SK-N-SH (cell line): Measurements from ENCODE around the gene GPR162. TPM values are rescaled to one million over a fixed set of nuclear protein-coding genes. Genes with fewer than 3 reads are reported as not detected.

Source experiments
- CTCF ChIA-PET: fragments of 300-600, 350-600 bp; formaldehyde crosslinking; extraction: SDS; loops from one replicate; lab custom pipeline; 2021; lab: Yijun Ruan, JAX
- POLR2A ChIA-PET: fragments of 350-600 bp; sonication (Branson Sonifier 250); formaldehyde crosslinking; extraction: SDS; loops from one replicate; lab custom pipeline; 2020; ENCODE audit warnings: antibody characterized with exemption, inconsistent platforms; lab: Yijun Ruan, JAX
- DNase-seq: peaks from one replicate; pipeline ENCODE4 v3.0.0; 2012
- H2AFZ ChIP-seq: fragments of 200-600 bp; sonication (generic); 2 replicates; pipeline ENCODE4 v1.8.1; 2016; ENCODE audit warnings: antibody characterized with exemption, mild to moderate bottlenecking, low read depth
- H3F3A ChIP-seq: fragments of 200-600 bp; sonication (generic); replicated peaks from 2 replicates; pipeline ENCODE3; 2016; ENCODE audit warnings: antibody characterized with exemption, mild to moderate bottlenecking; ENCODE audit not compliant: insufficient read depth
- H3K27ac ChIP-seq, 2 experiments: fragments of 200-500 bp in 1 of 2; fragments of 200-600 bp in 1 of 2; sonication (Bioruptor generic) in 1 of 2; sonication (generic), shearing (Covaris generic) in 1 of 2; 2 replicates each; pipeline versions ENCODE4 v1.5.1 to v1.6.1; 2014 to 2016; ENCODE audit warnings: low read depth in 2 of 2, inconsistent platforms in 1 of 2, low read length in 1 of 2, mild to moderate bottlenecking in 1 of 2, mixed read lengths in 1 of 2
- H3K27me3 ChIP-seq: fragments of 200-600 bp; sonication (generic), shearing (Covaris generic); 2 replicates; pipeline ENCODE4 v1.6.1; 2016; ENCODE audit warnings: mixed run types; ENCODE audit not compliant: insufficient read depth
- H3K36me3 ChIP-seq, 2 experiments: fragments of 200-500 bp in 1 of 2; fragments of 200-600 bp in 1 of 2; sonication (Bioruptor generic) in 1 of 2; sonication (generic) in 1 of 2; replicated peaks in 1 of 2; 2 replicates each; pipeline versions ENCODE3 to v1.5.1; 2014 to 2016; ENCODE audit warnings: low read length in 1 of 2, mild to moderate bottlenecking in 1 of 2; ENCODE audit not compliant: insufficient read depth in 2 of 2, control insufficient read depth in 1 of 2
- H3K4me1 ChIP-seq, 2 experiments: fragments of 200-500 bp in 1 of 2; fragments of 200-600 bp in 1 of 2; sonication (Bioruptor generic) in 1 of 2; sonication (generic), shearing (Covaris generic) in 1 of 2; 2 replicates each; pipeline versions ENCODE4 v1.5.1 to v1.6.1; 2014 to 2016; ENCODE audit warnings: low read depth in 1 of 2, low read length in 1 of 2, mixed run types in 1 of 2; ENCODE audit not compliant: insufficient read depth in 2 of 2, control insufficient read depth in 1 of 2
- H3K4me2 ChIP-seq: fragments of 200-600 bp; sonication (generic), shearing (Covaris generic); 2 replicates; pipeline ENCODE4 v1.6.1; 2017; ENCODE audit warnings: mixed run types
- H3K4me3 ChIP-seq, 2 experiments: fragments of 200-500 bp in 1 of 2; fragments of 200-600 bp in 1 of 2; sonication (Bioruptor generic) in 1 of 2; sonication (generic), shearing (Covaris generic) in 1 of 2; 2 replicates each; pipeline versions ENCODE4 v1.5.1 to v1.8.1; 2014 to 2016; ENCODE audit warnings: low read depth in 2 of 2, inconsistent platforms in 1 of 2, low read length in 1 of 2, mild to moderate bottlenecking in 1 of 2, mixed read lengths in 1 of 2, moderate library complexity in 1 of 2
- H3K79me2 ChIP-seq: fragments of 200-600 bp; sonication (generic); 2 replicates; pipeline ENCODE4 v1.8.1; 2017; ENCODE audit warnings: mild to moderate bottlenecking; ENCODE audit not compliant: insufficient read depth
- H3K9ac ChIP-seq: fragments of 200-600 bp; sonication (generic); 2 replicates; pipeline ENCODE4 v1.6.1; 2017; ENCODE audit warnings: mixed run types
- H3K9me2 ChIP-seq: fragments of 200-600 bp; sonication (generic); 2 replicates; pipeline ENCODE4 v1.6.1; 2017; ENCODE audit warnings: mixed run types
- H3K9me3 ChIP-seq: fragments of 200-600 bp; sonication (generic); 2 replicates; pipeline ENCODE4 v1.6.1; 2017; ENCODE audit warnings: mixed run types, mild to moderate bottlenecking, moderate library complexity
- H4K20me1 ChIP-seq: fragments of 200-600 bp; sonication (generic); 2 replicates; pipeline ENCODE4 v1.6.1; 2017; ENCODE audit warnings: mild to moderate bottlenecking, mixed run types; ENCODE audit not compliant: insufficient read depth
- CHD2 ChIP-seq: fragments of 150-350 bp; IDR thresholded peaks from 2 replicates; pipeline ENCODE4 v1.6.1; 2018; ENCODE audit warnings: low read length; ENCODE audit not compliant: partially characterized antibody
- ELF1 ChIP-seq: IDR thresholded peaks from 2 replicates; pipeline ENCODE4 v1.4.0; 2012
- EP300 ChIP-seq, 2 experiments: IDR thresholded peaks; 2 replicates each; pipeline versions ENCODE4 v1.4.0 to v1.6.1; 2012; ENCODE audit warnings: borderline replicate concordance in 1 of 2, low read depth in 1 of 2, low read length in 1 of 2
- EZH2phosphoT487 ChIP-seq: fragments of 200-600 bp; sonication (generic); IDR thresholded peaks from 2 replicates; pipeline ENCODE4 v1.6.1; 2017; ENCODE audit warnings: low read depth, mixed run types, mild to moderate bottlenecking, antibody characterized with exemption, moderate library complexity, borderline replicate concordance
- FOSL2 ChIP-seq: IDR thresholded peaks from 2 replicates; pipeline ENCODE4 v1.4.0; 2012; ENCODE audit warnings: low read depth, mild to moderate bottlenecking, moderate library complexity, borderline replicate concordance
- FOXM1 ChIP-seq: IDR thresholded peaks from 2 replicates; pipeline ENCODE4 v1.4.0; 2012; ENCODE audit warnings: low read depth, mild to moderate bottlenecking
- GABPA ChIP-seq: IDR thresholded peaks from 2 replicates; pipeline ENCODE4 v1.4.0; 2012; ENCODE audit warnings: low read depth, mild to moderate bottlenecking
- IRF3 ChIP-seq: fragments of 150-350 bp; IDR thresholded peaks from 2 replicates; pipeline ENCODE4 v1.6.1; 2016; ENCODE audit warnings: mild to moderate bottlenecking, low read depth, low read length
- JUND ChIP-seq: IDR thresholded peaks from 2 replicates; pipeline ENCODE4 v1.4.0; 2012
- MEF2A ChIP-seq: IDR thresholded peaks from 2 replicates; pipeline ENCODE4 v1.4.0; 2012; ENCODE audit warnings: low read depth, borderline replicate concordance
- MXI1 ChIP-seq: IDR thresholded peaks from 2 replicates; pipeline ENCODE4 v1.6.1; 2012; ENCODE audit warnings: mild to moderate bottlenecking, low read depth, low read length, improper control_type of control experiment
- NFIC ChIP-seq: IDR thresholded peaks from 2 replicates; pipeline ENCODE4 v1.4.0; 2012; ENCODE audit warnings: borderline replicate concordance
- PBX3 ChIP-seq: IDR thresholded peaks from 2 replicates; pipeline ENCODE4; 2012
- POLR2AphosphoS5 ChIP-seq: IDR thresholded peaks from 2 replicates; pipeline ENCODE4 v1.6.1; 2012; ENCODE audit warnings: low read depth, low read length
- RAD21 ChIP-seq: IDR thresholded peaks from 2 replicates; pipeline ENCODE4 v1.6.1; 2012; ENCODE audit warnings: mild to moderate bottlenecking, low read length
- RFX5 ChIP-seq: IDR thresholded peaks from 2 replicates; pipeline ENCODE4 v1.6.1; 2012; ENCODE audit warnings: mild to moderate bottlenecking, improper control_type of control experiment, low read length
- RXRA ChIP-seq: IDR thresholded peaks from 2 replicates; pipeline ENCODE4 v1.4.0; 2012; ENCODE audit warnings: low read depth, mild to moderate bottlenecking, borderline replicate concordance
- SIN3A ChIP-seq: IDR thresholded peaks from 2 replicates; pipeline ENCODE4 v1.6.1; 2012; ENCODE audit warnings: low read depth, mild to moderate bottlenecking, low read length, moderate library complexity, borderline replicate concordance
- SMC3 ChIP-seq: IDR thresholded peaks from 2 replicates; pipeline ENCODE4 v1.6.1; 2012; ENCODE audit warnings: low read depth, low read length, improper control_type of control experiment
- TCF12 ChIP-seq: IDR thresholded peaks from 2 replicates; pipeline ENCODE4 v1.4.0; 2012
- ZBTB33 ChIP-seq: IDR thresholded peaks from 2 replicates; pipeline ENCODE4 v1.4.0; 2012; ENCODE audit warnings: low read depth, borderline replicate concordance
- WGBS: methylation state at CpG from one replicate; pipeline ENCODE4 v1.1.6; 2017; ENCODE audit warnings: low lambda C conversion rate; 5-methylcytosine and 5-hydroxymethylcytosine counted together
- polyA plus RNA-seq, 3 experiments: library from polyadenylated mRNA; depleted of rRNA; stranded (reverse); fragments of >200 nt; gene quantifications; 2 replicates each; pipeline ENCODE4 v1.2.3, GENCODE V29; 2012
- TF ChIP-seq, protein P1 (sequence below): IDR thresholded peaks from 2 replicates; pipeline ENCODE4 v1.4.0; 2012; ENCODE audit warnings: low read depth

Gene GPR162
- polyA plus RNA-seq, 1 of the 3 experiments (the other 2 are of a cell fraction), result 18.6 TPM

GRCh38 chr12:6845395-6845794, 23.8 kb downstream of the GPR162 start:
- no peak overlapping the region for H2AFZ ChIP-seq
- POLR2A ChIA-PET, result no interaction called here
- no peaks in the 10 kb centered on the region for H3K27me3 ChIP-seq
- H3K79me2 ChIP-seq, result peaks cover 31% of the 10 kb centered on the region
- TF ChIP-seq FOSL2 (no peak), MEF2A (no peak), NFIC (no peak), EZH2phosphoT487 (no peak), PBX3 (no peak), ELF1 (no peak), RFX5 (no peak), SIN3A (no peak), SMC3 (no peak), TCF12 (no peak), JUND (no peak), EP300 (IDR thresholded peaks at IDR 0.05; ENCODE audit: borderline replicate concordance in 1 of 2, low read depth in 1 of 2, low read length in 1 of 2) (no peak), POLR2AphosphoS5 (no peak), MXI1 (no peak), CHD2 (no peak)
- TF ChIP-seq, protein P1, sequence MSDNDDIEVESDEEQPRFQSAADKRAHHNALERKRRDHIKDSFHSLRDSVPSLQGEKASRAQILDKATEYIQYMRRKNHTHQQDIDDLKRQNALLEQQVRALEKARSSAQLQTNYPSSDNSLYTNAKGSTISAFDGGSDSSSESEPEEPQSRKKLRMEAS, result no peak
- CTCF ChIA-PET, result interaction anchor here (1.7 to 19.4 kb wide), 2 partner anchors 15 to 24 kb away, joined by 6 to 225 read pairs; partner anchors contain the start of gene P3H3
- H3K4me1 ChIP-seq, result peaks cover 0 to 1% of the 10 kb centered on the region in 2 experiments; a peak in 1 of 4 replicates
- H3K4me2 ChIP-seq, result no peak overlapping the region
- no peak overlapping the region for H3K4me3 ChIP-seq
- H4K20me1 ChIP-seq, result no peaks in the 10 kb centered on the region
- peaks cover 13% of the 10 kb centered on the region for H3F3A ChIP-seq
- H3K9me2 ChIP-seq, result no peaks in the 10 kb centered on the region
- H3K27ac ChIP-seq, result no peak overlapping the region
- no peaks in the 10 kb centered on the region for H3K9me3 ChIP-seq
- WGBS, result 91% methylated on average over 17 of the region's 17 CpGs
- H3K9ac ChIP-seq, result no peak overlapping the region
- peaks cover 36 to 50% of the 10 kb centered on the region in 2 experiments for H3K36me3 ChIP-seq
- DNase-seq, result no peak

- no peaks in the 10 kb centered on the region for H3K9me2 ChIP-seq
- no peak overlapping the region for H3K4me2 ChIP-seq
- H3F3A ChIP-seq, result peaks cover 19% of the 10 kb centered on the region
- H3K4me3 ChIP-seq, result no peak overlapping the region
- H3K27ac ChIP-seq, result no peak overlapping the region
- no peaks in the 10 kb centered on the region for H3K9me3 ChIP-seq
- no peak for TF ChIP-seq IRF3
- no peak for TF ChIP-seq MEF2A
- TF ChIP-seq NFIC, result no peak
- TF ChIP-seq RAD21, result no peak
- TF ChIP-seq SMC3, result no peak
- no peak for TF ChIP-seq CHD2
- no peak for TF ChIP-seq GABPA
- TF ChIP-seq EP300 (IDR thresholded peaks at IDR 0.05; ENCODE audit: borderline replicate concordance in 1 of 2, low read depth in 1 of 2, low read length in 1 of 2), result no peak
- TF ChIP-seq MXI1, result no peak
- no peak for TF ChIP-seq RXRA
- TF ChIP-seq FOXM1, result no peak
- TF ChIP-seq ZBTB33, result no peak
- H3K27me3 ChIP-seq, result no peaks in the 10 kb centered on the region
- peaks cover 38% of the 10 kb centered on the region for H3K79me2 ChIP-seq
- H3K4me1 ChIP-seq, result peaks cover 0 to 7% of the 10 kb centered on the region in 2 experiments; a peak in 1 of 4 replicates
- 95% methylated on average over 6 of the region's 7 CpGs for WGBS
- peaks cover 36 to 49% of the 10 kb centered on the region in 2 experiments for H3K36me3 ChIP-seq
- ChIA-PET POLR2A (no interaction called here), CTCF (interaction anchor here (11.9 to 19.4 kb wide), 2 partner anchors 16 to 22 kb away, joined by 164 to 225 read pairs; partner anchors contain the start of genes P3H3, SPSB2 and TPI1)
- no peak overlapping the region for H3K9ac ChIP-seq
- no peaks in the 10 kb centered on the region for H4K20me1 ChIP-seq
- no peak for DNase-seq
- H2AFZ ChIP-seq, result no peak overlapping the region
Measured at GRCh38 chr12:6846316-6846869, 24.8 kb downstream of the GPR162 start.
